Measurements from ENCODE around the gene ADM5. TPM values are rescaled to one million over a fixed set of nuclear protein-coding genes. Genes with fewer than 3 reads are reported as not detected.

Gene ADM5
- total RNA-seq, 1 donor from 2014 or later, result 3.2 TPM

GRCh38 chr19:49655570-49656455, 33.6 kb upstream of the ADM5 start:
- no peak for TF ChIP-seq CTCF (IDR thresholded peaks at IDR 0.05; ENCODE audit: partially characterized antibody, unreplicated experiment)
- Mint-ChIP-seq H3K4me3 (ENCODE audit: unreplicated experiment) (peak overlapping the region; percentile 59), H3K4me1 (ENCODE audit: low read depth, unreplicated experiment) (peaks cover 12% of the 10 kb centered on the region), H3K27me3 (ENCODE audit: unreplicated experiment) (peaks cover 5% of the 10 kb centered on the region), H3K36me3 (ENCODE audit: unreplicated experiment) (no peaks in the 10 kb centered on the region), H3K9me3 (ENCODE audit: unreplicated experiment) (peaks cover 9% of the 10 kb centered on the region), H3K27ac (ENCODE audit: unreplicated experiment) (peak overlapping the region; percentile 55)
- DNase-seq, result no peak

DNA sequence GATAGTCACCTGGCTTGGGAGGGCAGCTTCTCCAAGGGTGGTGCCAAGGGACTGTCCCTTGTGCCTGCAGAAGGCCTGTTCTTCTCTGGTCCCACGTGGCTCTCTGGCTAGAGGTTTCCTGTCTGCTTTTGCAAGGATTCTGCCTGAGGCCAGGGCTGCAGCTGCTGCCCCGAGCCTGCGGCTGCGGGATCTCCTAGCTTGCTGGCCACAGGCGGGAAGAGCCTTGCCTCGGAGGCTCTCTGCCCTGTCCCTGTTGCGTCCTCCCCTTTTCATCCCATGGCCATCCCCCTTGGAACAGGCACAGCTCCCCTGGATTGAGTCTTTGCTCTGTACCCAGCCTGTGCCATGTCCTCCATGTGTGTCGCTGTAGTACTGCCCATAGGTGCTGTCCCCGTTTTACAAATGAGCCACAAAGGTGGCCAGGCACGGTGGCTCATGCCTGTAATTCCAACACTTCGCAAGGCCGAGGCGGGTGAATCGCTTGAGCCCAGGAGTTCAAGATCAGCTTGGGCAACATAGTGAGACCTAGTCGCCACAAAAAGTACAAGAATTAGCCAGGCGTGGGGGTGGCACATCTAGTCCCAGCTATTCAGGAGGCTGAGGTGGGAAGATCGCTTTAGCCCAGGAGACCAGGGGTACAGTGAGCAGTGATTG, 32.8 kb upstream of the ADM5 start:
- H3K4me3 Mint-ChIP-seq (ENCODE audit: unreplicated experiment), result no peak overlapping the region
- H3K36me3 Mint-ChIP-seq (ENCODE audit: unreplicated experiment), result no peaks in the 10 kb centered on the region
- H3K27ac Mint-ChIP-seq (ENCODE audit: unreplicated experiment), result peak overlapping the region; percentile 55
- no peak for DNase-seq
- peaks cover 8% of the 10 kb centered on the region for H3K9me3 Mint-ChIP-seq (ENCODE audit: unreplicated experiment)
- peaks cover 12% of the 10 kb centered on the region for H3K4me1 Mint-ChIP-seq (ENCODE audit: low read depth, unreplicated experiment)
- peaks cover 5% of the 10 kb centered on the region for H3K27me3 Mint-ChIP-seq (ENCODE audit: unreplicated experiment)
- TF ChIP-seq CTCF (IDR thresholded peaks at IDR 0.05; ENCODE audit: partially characterized antibody, unreplicated experiment), result no peak

GRCh38 chr19:49657493-49658138, 31.8 kb upstream of the ADM5 start:
- peaks cover 12% of the 10 kb centered on the region for H3K4me1 Mint-ChIP-seq (ENCODE audit: low read depth, unreplicated experiment)
- H3K27ac Mint-ChIP-seq (ENCODE audit: unreplicated experiment), result peak overlapping the region; percentile 88
- H3K4me3 Mint-ChIP-seq (ENCODE audit: unreplicated experiment), result peak overlapping the region; percentile 46
- H3K9me3 Mint-ChIP-seq (ENCODE audit: unreplicated experiment), result peaks cover 8% of the 10 kb centered on the region
- peaks cover 5% of the 10 kb centered on the region for H3K27me3 Mint-ChIP-seq (ENCODE audit: unreplicated experiment)
- no peak for DNase-seq
- no peaks in the 10 kb centered on the region for H3K36me3 Mint-ChIP-seq (ENCODE audit: unreplicated experiment)
- TF ChIP-seq CTCF (IDR thresholded peaks at IDR 0.05; ENCODE audit: partially characterized antibody, unreplicated experiment), result no peak

- H3K27ac Mint-ChIP-seq (ENCODE audit: unreplicated experiment), result no peak overlapping the region
- H3K36me3 Mint-ChIP-seq (ENCODE audit: unreplicated experiment), result no peaks in the 10 kb centered on the region
- H3K4me3 Mint-ChIP-seq (ENCODE audit: unreplicated experiment), result no peak overlapping the region
- H3K4me1 Mint-ChIP-seq (ENCODE audit: low read depth, unreplicated experiment), result peaks cover 12% of the 10 kb centered on the region
- no peak for TF ChIP-seq CTCF (IDR thresholded peaks at IDR 0.05; ENCODE audit: partially characterized antibody, unreplicated experiment)
- peaks cover 5% of the 10 kb centered on the region for H3K27me3 Mint-ChIP-seq (ENCODE audit: unreplicated experiment)
- DNase-seq, result no peak
- peaks cover 6% of the 10 kb centered on the region for H3K9me3 Mint-ChIP-seq (ENCODE audit: unreplicated experiment)
Observed at GRCh38 chr19:49658139-49658517, 31.3 kb upstream of the ADM5 start.
